Caco-2 (cell line): ENCODE data around the gene G2E3. TPM values are rescaled to one million over a fixed set of nuclear protein-coding genes. Genes with fewer than 3 reads are reported as not detected.
"Not testable (repeated sequence)": the region's sequence is repeated elsewhere in the genome, so short reads cannot be mapped to it uniquely, and the experiment has no call there.

ENCODE experiments used
- BruUV-seq: library from RNA; stranded (reverse); fragments of 400-500 nt; replicated peaks from 2 replicates; lab custom pipeline; 2021; lab: Mats Ljungman, UMichigan
- CTCF ChIA-PET: fragments of 300-600 bp; sonication (Branson Sonifier 250); formaldehyde crosslinking; loops from one replicate; lab custom pipeline; 2022; ENCODE audit warnings: antibody characterized with exemption; lab: Charles Lee
- POLR2A ChIA-PET: fragments of 300-600 bp; sonication (Branson Sonifier 250); formaldehyde crosslinking; loops from one replicate; lab custom pipeline; 2022; ENCODE audit warnings: antibody characterized with exemption; lab: Charles Lee
- DNase-seq, 2 experiments: peaks; one replicate each; pipeline versions ENCODE4 v3.0.0 to v3.0.0-alpha.2; 2020 to 2022
- H3K27me3 ChIP-seq: replicated peaks from 2 replicates; pipeline ENCODE4 v1.6.0; 2011; ENCODE audit warnings: low read length; ENCODE audit not compliant: control insufficient read depth, insufficient read depth
- H3K36me3 ChIP-seq: 2 replicates; pipeline ENCODE4 v1.5.1; 2011; ENCODE audit warnings: low read length; ENCODE audit not compliant: control insufficient read depth, insufficient read depth
- H3K4me1 ChIP-seq: fragments of 250-450 bp; sonication (Bioruptor Pico); 2 replicates; pipeline ENCODE4 v1.5.1; 2020; ENCODE audit warnings: mild to moderate bottlenecking
- H3K4me3 ChIP-seq: 2 replicates; pipeline ENCODE4 v1.5.1; 2011; ENCODE audit warnings: low read depth, mild to moderate bottlenecking, control low read depth, low read length
- H3K9me3 ChIP-seq: fragments of 250-450 bp; sonication (Bioruptor Pico); 2 replicates; pipeline ENCODE4 v1.5.1; 2020; ENCODE audit warnings: mild to moderate bottlenecking, moderate library complexity
- H3K27ac Mint-ChIP-seq: one replicate; pipeline ENCODE4 v1.8.0; 2022; ENCODE audit warnings: mixed read lengths; ENCODE audit not compliant: unreplicated experiment
- H3K27me3 Mint-ChIP-seq: one replicate; pipeline ENCODE4 v1.8.0; 2022; ENCODE audit warnings: mixed read lengths; ENCODE audit not compliant: insufficient read depth, unreplicated experiment
- H3K36me3 Mint-ChIP-seq: one replicate; pipeline ENCODE4 v1.8.0; 2022; ENCODE audit warnings: mild to moderate bottlenecking, mixed read lengths; ENCODE audit not compliant: insufficient read depth, unreplicated experiment
- H3K4me1 Mint-ChIP-seq: one replicate; pipeline ENCODE4 v1.8.0; 2022; ENCODE audit warnings: low read depth, mixed read lengths; ENCODE audit not compliant: unreplicated experiment
- H3K4me3 Mint-ChIP-seq: one replicate; pipeline ENCODE4 v1.8.0; 2022; ENCODE audit warnings: mild to moderate bottlenecking, moderate library complexity, mixed read lengths; ENCODE audit not compliant: unreplicated experiment
- H3K9me3 Mint-ChIP-seq: one replicate; pipeline ENCODE4 v1.8.0; 2022; ENCODE audit warnings: mixed read lengths; ENCODE audit not compliant: unreplicated experiment
- intact Hi-C: fragments of 100-400 bp; cut with micrococcal nuclease; formaldehyde crosslinking; loops from one replicate; pipeline ENCODE4 v1.10.0; 2022; ENCODE audit not compliant: unreplicated experiment
- total RNA-seq: library from RNA; stranded (reverse); gene quantifications from 2 replicates; pipeline ENCODE4 v1.2.3, GENCODE V29; 2022
- TF ChIP-seq, protein P1 (sequence below), 2 experiments: fragments of 200-600 bp in 1 of 2; IDR thresholded peaks; 1 replicate in 1 of 2; 2 replicates in 1 of 2; pipeline versions ENCODE4 v1.5.1 to v1.8.0; 2011 to 2022; ENCODE audit warnings: antibody characterized with exemption in 1 of 2, control low read depth in 1 of 2, inconsistent platforms in 1 of 2, low read depth in 1 of 2, low read length in 1 of 2, mild to moderate bottlenecking in 1 of 2, moderate library complexity in 1 of 2; ENCODE audit not compliant: insufficient read depth in 1 of 2, severe bottlenecking in 1 of 2, unreplicated experiment in 1 of 2

G2E3 gene
- total RNA-seq, 1 experiment from 2014 or later = 25.1 TPM

DNA sequence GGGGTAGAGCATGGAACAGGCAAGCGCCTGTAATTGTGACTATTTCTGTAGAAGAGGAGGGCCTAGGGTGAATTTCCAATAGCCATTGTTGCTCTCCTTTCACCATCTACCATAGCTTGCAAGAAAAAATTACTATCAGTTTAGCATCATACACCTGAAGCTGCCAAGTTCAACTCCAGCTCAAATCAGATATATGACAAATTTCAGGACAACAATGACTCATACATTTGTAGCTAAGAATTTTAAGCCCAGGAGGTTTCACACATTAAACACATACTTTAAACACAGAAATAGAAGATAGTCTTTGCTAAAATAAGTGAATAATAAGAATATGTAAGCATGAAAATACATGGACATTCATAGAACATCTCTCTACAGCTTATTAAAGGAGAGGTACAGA, 17.6 kb upstream of the G2E3 start:
- intact Hi-C loops = no loop called here
- BruUV-seq = no TSS peak
- H3K36me3 ChIP-seq = no peaks in the 10 kb centered on the region
- DNase-seq = no peak
- no peak overlapping the region for H3K4me3 Mint-ChIP-seq
- H3K9me3 Mint-ChIP-seq = no peaks in the 10 kb centered on the region
- 0 out of 2 replicates have a peak, but pooled peaks cover 5% of the 10 kb centered on the region for H3K9me3 ChIP-seq
- H3K4me1 ChIP-seq = no peaks in the 10 kb centered on the region
- no peaks in the 10 kb centered on the region for H3K36me3 Mint-ChIP-seq
- H3K27me3 ChIP-seq = no peaks in the 10 kb centered on the region
- TF ChIP-seq, protein P1, sequence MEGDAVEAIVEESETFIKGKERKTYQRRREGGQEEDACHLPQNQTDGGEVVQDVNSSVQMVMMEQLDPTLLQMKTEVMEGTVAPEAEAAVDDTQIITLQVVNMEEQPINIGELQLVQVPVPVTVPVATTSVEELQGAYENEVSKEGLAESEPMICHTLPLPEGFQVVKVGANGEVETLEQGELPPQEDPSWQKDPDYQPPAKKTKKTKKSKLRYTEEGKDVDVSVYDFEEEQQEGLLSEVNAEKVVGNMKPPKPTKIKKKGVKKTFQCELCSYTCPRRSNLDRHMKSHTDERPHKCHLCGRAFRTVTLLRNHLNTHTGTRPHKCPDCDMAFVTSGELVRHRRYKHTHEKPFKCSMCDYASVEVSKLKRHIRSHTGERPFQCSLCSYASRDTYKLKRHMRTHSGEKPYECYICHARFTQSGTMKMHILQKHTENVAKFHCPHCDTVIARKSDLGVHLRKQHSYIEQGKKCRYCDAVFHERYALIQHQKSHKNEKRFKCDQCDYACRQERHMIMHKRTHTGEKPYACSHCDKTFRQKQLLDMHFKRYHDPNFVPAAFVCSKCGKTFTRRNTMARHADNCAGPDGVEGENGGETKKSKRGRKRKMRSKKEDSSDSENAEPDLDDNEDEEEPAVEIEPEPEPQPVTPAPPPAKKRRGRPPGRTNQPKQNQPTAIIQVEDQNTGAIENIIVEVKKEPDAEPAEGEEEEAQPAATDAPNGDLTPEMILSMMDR (IDR thresholded peaks at IDR 0.05; ENCODE audit: insufficient read depth in 1 of 2, low read depth in 1 of 2, low read length in 1 of 2, severe bottlenecking in 1 of 2, unreplicated experiment in 1 of 2) = no peak
- no peaks in the 10 kb centered on the region for H3K4me1 Mint-ChIP-seq
- no peak overlapping the region for H3K27ac Mint-ChIP-seq
- peaks cover 20% of the 10 kb centered on the region for H3K27me3 Mint-ChIP-seq
- no peak overlapping the region for H3K4me3 ChIP-seq
- POLR2A ChIA-PET = no interaction called here
- CTCF ChIA-PET = no interaction called here

DNA sequence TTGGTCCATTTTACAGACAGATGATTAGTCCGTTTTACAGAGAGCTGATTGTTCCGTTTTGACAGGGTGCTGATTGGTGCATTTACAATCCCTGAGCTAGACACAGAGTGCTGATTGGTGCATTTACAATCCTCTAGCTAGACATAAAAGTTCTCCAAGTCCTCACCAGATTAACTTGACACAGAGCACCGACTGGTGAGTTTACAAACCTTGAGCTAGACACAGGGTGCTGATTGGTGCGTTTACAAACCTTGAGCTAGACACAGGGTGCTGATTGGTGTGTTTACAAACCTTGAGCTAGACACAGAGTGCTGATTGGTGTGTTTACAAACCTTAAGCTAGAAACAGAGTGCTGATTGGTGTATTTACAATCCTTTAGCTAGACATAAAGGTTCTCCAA, 12.2 kb upstream of the G2E3 start:
- DNase-seq, BruUV-seq, H3K36me3 Mint-ChIP-seq, H3K27ac Mint-ChIP-seq, CTCF ChIA-PET, intact Hi-C loops, H3K4me1 ChIP-seq, H3K4me3 Mint-ChIP-seq, POLR2A ChIA-PET, H3K36me3 ChIP-seq, H3K4me3 ChIP-seq, H3K4me1 Mint-ChIP-seq, H3K27me3 ChIP-seq, H3K9me3 ChIP-seq, H3K9me3 Mint-ChIP-seq: not testable (repeated sequence)
- peaks cover 15% of the 10 kb centered on the region for H3K27me3 Mint-ChIP-seq

DNA sequence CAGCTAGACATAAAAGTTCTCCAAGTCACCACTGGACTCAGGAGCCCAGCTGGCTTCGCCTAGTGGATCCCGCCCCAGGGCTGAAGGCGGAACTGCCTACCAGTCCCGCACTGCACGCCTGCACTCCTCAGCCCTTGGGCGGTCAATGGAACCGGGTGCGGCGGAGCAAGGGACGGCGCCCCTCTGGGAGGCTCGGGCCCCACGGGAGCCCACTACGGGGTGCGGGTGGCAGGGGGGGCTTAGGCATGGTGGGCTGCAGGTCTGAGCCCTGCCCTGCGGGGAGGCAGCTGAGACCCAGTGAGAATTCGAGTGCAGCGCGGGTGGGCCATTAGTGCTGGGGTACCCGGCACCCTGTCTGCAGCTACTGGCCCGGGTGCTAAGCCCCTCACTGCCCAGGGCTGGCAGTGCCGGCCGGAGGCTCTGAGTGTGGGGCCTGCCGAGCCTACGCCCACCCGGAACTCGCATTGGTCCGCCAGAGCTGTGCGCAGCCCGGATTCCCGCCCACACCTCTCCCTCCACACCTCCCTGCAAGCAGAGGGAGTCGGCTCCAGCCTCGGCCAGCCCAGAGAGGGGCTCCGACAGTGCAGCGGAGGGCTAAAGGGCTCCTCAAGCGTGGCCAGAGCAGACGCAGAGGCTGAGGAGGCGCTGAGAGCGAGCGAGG, 11.4 kb upstream of the G2E3 start:
- H3K27ac Mint-ChIP-seq = no peak overlapping the region
- TF ChIP-seq, protein P1 (IDR thresholded peaks at IDR 0.05; ENCODE audit: insufficient read depth in 1 of 2, low read depth in 1 of 2, low read length in 1 of 2, severe bottlenecking in 1 of 2, unreplicated experiment in 1 of 2) = no peak
- CTCF ChIA-PET = no interaction called here
- no peak overlapping the region for H3K4me3 ChIP-seq
- no peaks in the 10 kb centered on the region for H3K27me3 ChIP-seq
- no TSS peak for BruUV-seq
- intact Hi-C loops = no loop called here
- H3K4me1 Mint-ChIP-seq = no peaks in the 10 kb centered on the region
- no peaks in the 10 kb centered on the region for H3K36me3 ChIP-seq
- H3K4me1 ChIP-seq = no peaks in the 10 kb centered on the region
- no peak for DNase-seq
- no peaks in the 10 kb centered on the region for H3K36me3 Mint-ChIP-seq
- H3K27me3 Mint-ChIP-seq = peaks cover 18% of the 10 kb centered on the region
- H3K4me3 Mint-ChIP-seq = no peak overlapping the region
- peaks cover 3% of the 10 kb centered on the region; the same call in 1 of the 2 replicates for H3K9me3 ChIP-seq
- H3K9me3 Mint-ChIP-seq = no peaks in the 10 kb centered on the region
- POLR2A ChIA-PET = no interaction called here
